Sigmoid colon (tissue), 4 donors: ENCODE data around the gene DNAAF1.

Source experiments
- EP300 ChIP-seq, 4 donors: sonication (generic); formaldehyde crosslinking; IDR thresholded peaks; one replicate each; pipeline ENCODE4 v1.6.1; 2017; ENCODE audit warnings: antibody characterized with exemption in 4 of 4
- POLR2A ChIP-seq, 2 donors: fragments of 450-650 bp; IDR thresholded peaks; one replicate each; pipeline ENCODE4 v1.6.1; 2016; ENCODE audit warnings: antibody characterized with exemption in 2 of 2, mild to moderate bottlenecking in 2 of 2, moderate library complexity in 2 of 2
- TF ChIP-seq, protein P1 (sequence below), 4 experiments: fragments of 450-650 bp in 3 of 4; fragments of 200-600 bp in 1 of 4; IDR thresholded peaks; one replicate each; pipeline ENCODE4 v1.5.1; 2016 to 2019; ENCODE audit warnings: antibody characterized with exemption in 4 of 4, mild to moderate bottlenecking in 3 of 4, moderate library complexity in 2 of 4

DNA sequence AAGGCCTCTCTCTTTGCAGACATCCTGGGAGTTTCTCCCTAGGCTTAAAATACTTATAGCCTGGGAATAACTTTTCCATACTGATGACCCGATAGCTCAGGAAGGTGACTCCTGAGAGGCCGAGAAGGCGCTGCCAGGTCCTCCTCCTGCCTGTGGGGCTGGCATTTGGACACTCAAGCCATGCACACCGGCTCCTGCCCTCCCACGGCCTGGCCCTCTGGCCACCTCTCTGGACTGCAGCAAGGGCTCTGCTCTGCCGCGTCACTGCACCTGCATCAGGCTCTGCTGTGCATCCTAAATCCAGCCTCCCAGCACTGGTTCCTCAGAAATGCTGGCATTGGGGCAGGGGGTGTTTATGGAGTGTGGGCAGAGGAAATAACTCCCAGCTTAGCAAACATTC lies 80.5 kb downstream of the DNAAF1 start:
- no peak for TF ChIP-seq POLR2A (IDR thresholded peaks at IDR 0.05)
- TF ChIP-seq, protein P1, sequence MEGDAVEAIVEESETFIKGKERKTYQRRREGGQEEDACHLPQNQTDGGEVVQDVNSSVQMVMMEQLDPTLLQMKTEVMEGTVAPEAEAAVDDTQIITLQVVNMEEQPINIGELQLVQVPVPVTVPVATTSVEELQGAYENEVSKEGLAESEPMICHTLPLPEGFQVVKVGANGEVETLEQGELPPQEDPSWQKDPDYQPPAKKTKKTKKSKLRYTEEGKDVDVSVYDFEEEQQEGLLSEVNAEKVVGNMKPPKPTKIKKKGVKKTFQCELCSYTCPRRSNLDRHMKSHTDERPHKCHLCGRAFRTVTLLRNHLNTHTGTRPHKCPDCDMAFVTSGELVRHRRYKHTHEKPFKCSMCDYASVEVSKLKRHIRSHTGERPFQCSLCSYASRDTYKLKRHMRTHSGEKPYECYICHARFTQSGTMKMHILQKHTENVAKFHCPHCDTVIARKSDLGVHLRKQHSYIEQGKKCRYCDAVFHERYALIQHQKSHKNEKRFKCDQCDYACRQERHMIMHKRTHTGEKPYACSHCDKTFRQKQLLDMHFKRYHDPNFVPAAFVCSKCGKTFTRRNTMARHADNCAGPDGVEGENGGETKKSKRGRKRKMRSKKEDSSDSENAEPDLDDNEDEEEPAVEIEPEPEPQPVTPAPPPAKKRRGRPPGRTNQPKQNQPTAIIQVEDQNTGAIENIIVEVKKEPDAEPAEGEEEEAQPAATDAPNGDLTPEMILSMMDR (IDR thresholded peaks at IDR 0.05): no peak
- TF ChIP-seq EP300 (IDR thresholded peaks at IDR 0.05): no peak
